PC-3 (cell line): ENCODE results near the gene ZNF841.

ENCODE experiments used
- CTCF ChIP-seq: fragments of 300-600 bp; sonication (generic); conservative IDR thresholded peaks from 2 replicates; pipeline ENCODE4 v1.5.1; 2017; ENCODE audit warnings: antibody characterized with exemption, low read depth, mild to moderate bottlenecking, low read length
- EZH2 ChIP-seq: fragments of 300-600 bp; sonication (generic); IDR thresholded peaks from one replicate; pipeline ENCODE4 v1.6.1; 2017; ENCODE audit warnings: antibody characterized with exemption, mild to moderate bottlenecking, low read length; ENCODE audit not compliant: unreplicated experiment
- EZH2phosphoT487 ChIP-seq: fragments of 300-600 bp; sonication (generic); IDR thresholded peaks from 2 replicates; pipeline ENCODE4 v1.6.1; 2018; ENCODE audit warnings: mild to moderate bottlenecking, antibody characterized with exemption, low read length, borderline replicate concordance

DNA sequence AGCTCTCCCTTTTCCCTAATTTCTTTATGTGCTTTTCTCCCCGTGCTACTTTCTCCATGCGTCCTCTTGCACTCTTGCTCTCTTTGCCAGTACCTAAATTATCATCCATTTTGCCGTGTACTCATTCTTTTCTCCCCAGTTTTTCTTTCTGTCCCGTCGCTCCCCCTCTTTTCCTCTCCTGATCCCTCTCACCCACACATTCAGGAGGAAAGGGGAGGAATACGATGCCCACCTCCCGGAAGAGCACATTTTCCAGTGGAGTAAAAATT, 43.4 kb upstream of the ZNF841 start:
- TF ChIP-seq EZH2 (no peak), CTCF (no peak), EZH2phosphoT487 (no peak)
